PFSK-1 (cell line): ENCODE results near the gene RGS10.

Experiments
- FOXP2 ChIP-seq: optimal IDR thresholded peaks from 2 replicates; pipeline ENCODE3; 2011; ENCODE audit warnings: borderline replicate concordance, control low read depth, inconsistent platforms; ENCODE audit not compliant: insufficient read depth; ENCODE audit errors: extremely low read length, extremely low read depth
- POLR2AphosphoS5 ChIP-seq: IDR thresholded peaks from 2 replicates; pipeline ENCODE4 v1.6.1; 2012; ENCODE audit warnings: low read depth, mild to moderate bottlenecking, control low read depth, low read length, moderate library complexity
- SIN3A ChIP-seq: IDR thresholded peaks from 2 replicates; pipeline ENCODE4 v1.6.1; 2012; ENCODE audit warnings: mild to moderate bottlenecking, low read length, moderate library complexity, borderline replicate concordance; ENCODE audit not compliant: insufficient read depth
- TAF1 ChIP-seq: IDR thresholded peaks from 2 replicates; pipeline ENCODE4 v1.6.1; 2012; ENCODE audit warnings: low read length, control low read depth, borderline replicate concordance; ENCODE audit not compliant: insufficient read depth
- TF ChIP-seq, protein P1 (sequence below), 2 experiments: IDR thresholded peaks; 2 replicates each; pipeline versions ENCODE4 v1.6.1 to v1.8.0; 2011 to 2012; ENCODE audit warnings: low read depth in 2 of 2, low read length in 2 of 2, control low read depth in 1 of 2, inconsistent platforms in 1 of 2, mild to moderate bottlenecking in 1 of 2, moderate library complexity in 1 of 2; ENCODE audit not compliant: insufficient read depth in 1 of 2

The RGS10 gene

DNA sequence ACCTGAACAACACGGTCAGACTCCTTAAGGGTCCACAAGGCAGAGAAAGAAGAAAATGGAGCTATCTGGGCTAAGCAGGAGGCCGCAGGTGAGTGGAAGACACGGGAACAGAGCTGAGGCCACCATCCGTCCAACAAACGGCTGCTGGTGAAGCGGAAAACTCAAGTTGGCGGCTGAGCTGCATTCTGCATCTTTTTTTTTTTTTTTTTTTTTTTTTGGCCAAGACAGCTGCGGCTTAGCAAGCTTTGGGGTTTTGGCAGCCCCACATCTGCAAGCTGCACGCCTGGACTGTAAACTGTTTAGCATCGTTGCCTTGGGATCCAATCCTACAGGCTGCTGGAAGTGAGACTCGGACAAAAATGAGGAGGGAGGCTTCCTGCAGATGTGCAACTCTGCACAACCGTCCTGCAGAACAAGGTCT is 37.4 kb downstream of the RGS10 start:
- TF ChIP-seq SIN3A = no peak

DNA sequence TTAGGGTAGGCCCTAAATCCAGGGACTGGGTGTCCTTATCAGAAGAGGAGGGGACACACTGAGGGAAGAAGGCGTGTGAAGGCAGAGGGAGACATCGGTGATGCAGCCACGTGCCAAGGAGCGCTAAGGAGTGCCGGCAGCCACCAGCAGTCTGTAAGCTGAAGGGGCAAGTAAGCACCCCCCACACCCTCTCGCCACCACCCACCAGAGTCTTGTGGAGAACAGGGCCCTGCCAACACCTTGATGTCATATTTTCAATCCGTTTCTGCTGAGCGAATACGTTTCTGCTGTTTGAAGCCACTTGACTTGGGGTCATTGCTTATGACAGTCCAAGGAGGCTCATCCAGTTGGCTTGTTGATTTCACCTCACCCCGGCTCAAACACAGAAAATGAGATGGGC is 37.9 kb downstream of the RGS10 start:
- TF ChIP-seq TAF1 (no peak), FOXP2 (no peak), POLR2AphosphoS5 (no peak), SIN3A (no peak)
- TF ChIP-seq, protein P1, sequence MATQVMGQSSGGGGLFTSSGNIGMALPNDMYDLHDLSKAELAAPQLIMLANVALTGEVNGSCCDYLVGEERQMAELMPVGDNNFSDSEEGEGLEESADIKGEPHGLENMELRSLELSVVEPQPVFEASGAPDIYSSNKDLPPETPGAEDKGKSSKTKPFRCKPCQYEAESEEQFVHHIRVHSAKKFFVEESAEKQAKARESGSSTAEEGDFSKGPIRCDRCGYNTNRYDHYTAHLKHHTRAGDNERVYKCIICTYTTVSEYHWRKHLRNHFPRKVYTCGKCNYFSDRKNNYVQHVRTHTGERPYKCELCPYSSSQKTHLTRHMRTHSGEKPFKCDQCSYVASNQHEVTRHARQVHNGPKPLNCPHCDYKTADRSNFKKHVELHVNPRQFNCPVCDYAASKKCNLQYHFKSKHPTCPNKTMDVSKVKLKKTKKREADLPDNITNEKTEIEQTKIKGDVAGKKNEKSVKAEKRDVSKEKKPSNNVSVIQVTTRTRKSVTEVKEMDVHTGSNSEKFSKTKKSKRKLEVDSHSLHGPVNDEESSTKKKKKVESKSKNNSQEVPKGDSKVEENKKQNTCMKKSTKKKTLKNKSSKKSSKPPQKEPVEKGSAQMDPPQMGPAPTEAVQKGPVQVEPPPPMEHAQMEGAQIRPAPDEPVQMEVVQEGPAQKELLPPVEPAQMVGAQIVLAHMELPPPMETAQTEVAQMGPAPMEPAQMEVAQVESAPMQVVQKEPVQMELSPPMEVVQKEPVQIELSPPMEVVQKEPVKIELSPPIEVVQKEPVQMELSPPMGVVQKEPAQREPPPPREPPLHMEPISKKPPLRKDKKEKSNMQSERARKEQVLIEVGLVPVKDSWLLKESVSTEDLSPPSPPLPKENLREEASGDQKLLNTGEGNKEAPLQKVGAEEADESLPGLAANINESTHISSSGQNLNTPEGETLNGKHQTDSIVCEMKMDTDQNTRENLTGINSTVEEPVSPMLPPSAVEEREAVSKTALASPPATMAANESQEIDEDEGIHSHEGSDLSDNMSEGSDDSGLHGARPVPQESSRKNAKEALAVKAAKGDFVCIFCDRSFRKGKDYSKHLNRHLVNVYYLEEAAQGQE (IDR thresholded peaks at IDR 0.05; ENCODE audit: insufficient read depth in 1 of 2, low read depth in 2 of 2, low read length in 2 of 2) = no peak

DNA sequence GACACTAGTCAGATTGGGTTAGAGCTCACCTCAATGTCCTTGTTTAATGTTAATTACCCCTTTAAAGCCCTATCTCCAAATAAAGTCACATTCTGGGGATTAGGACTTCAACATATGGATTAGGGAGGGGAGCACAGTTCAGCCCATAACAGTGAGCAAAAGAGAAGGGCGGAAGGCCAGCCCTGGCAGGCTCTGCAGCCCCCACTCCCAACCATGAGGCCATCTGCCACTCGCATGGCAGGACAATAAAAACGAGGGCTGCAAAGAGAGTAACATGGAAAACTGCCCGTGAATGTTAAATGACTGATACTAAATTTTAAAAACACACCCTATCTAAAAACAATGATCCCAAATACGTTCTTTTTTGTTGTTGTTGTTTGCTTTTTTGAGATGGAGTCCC is 38.7 kb downstream of the RGS10 start:
- TF ChIP-seq POLR2AphosphoS5 (no peak), SIN3A (no peak), TAF1 (no peak), FOXP2 (no peak)
- TF ChIP-seq, protein P1 (IDR thresholded peaks at IDR 0.05; ENCODE audit: insufficient read depth in 1 of 2, low read depth in 2 of 2, low read length in 2 of 2) = no peak

DNA sequence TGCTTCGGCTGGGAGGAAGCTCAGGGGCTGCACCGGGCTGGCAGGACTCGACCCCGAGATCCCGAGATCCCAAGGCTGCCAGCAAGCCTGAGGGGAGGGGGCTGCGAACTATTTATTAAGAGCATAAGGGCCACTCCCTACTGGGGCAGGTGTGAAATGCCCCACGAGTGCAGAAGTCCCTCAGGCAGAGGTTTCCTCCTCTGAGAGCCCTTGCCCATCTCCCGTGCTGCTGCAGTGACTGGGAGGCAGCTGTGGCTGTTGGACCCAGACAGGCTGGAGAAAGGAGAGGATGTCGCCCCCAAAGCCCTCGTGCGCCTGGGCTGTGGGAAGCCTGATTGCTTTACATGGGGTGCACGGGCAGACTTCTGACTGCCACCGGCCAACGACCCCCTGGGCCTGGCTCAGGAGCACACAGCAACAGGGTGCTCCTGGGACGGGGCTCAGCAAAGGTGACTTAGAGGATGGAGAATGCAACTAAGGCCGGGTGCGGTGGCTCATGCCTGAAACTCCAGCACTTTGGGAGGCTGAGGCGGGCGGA is 39.8 kb downstream of the RGS10 start:
- no peak for TF ChIP-seq POLR2AphosphoS5
- no peak for TF ChIP-seq TAF1
- no peak for TF ChIP-seq FOXP2
- no peak for TF ChIP-seq SIN3A

DNA sequence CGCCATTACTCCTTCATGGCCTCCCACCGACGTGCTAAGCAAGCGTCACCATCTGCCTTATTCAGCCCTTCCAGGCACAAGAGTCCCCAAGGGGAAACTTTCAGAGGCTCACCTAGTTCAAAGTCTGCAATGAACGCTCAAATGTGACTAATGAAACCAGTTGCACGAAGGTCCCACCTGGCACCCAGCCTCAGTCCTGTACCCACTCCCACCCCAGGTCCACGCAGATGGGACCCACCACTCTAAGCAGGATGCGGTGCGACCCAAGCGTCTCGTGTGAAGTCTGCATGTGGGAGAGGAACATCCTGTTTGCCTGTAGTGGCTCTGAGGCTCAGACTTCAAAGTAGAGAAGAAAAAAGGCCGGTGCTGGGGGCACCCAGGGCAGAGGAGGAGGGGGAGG is 40.3 kb downstream of the RGS10 start:
- TF ChIP-seq TAF1 (no peak), FOXP2 (no peak), POLR2AphosphoS5 (no peak), SIN3A (no peak)
- TF ChIP-seq, protein P1 (IDR thresholded peaks at IDR 0.05; ENCODE audit: insufficient read depth in 1 of 2, low read depth in 2 of 2, low read length in 2 of 2) = no peak

DNA sequence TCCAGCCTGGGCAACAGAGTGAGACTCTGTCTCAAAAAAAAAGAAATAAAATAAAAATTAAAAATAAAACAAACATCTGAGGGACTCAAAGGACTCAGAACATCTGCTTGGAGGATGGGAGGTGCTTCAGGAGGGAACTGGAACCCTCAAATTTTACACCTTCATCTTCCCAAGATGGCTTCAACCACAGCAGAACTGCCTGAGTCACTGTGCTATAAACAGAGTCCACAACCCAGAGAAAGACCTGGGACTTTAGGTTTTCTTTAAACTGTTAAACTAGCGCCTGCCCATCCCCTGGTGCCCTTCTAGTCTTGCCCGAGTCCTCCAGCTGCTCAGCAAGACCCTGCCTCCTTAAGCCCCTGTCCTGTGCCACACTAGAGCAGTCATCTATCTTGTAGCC is 40.8 kb downstream of the RGS10 start:
- TF ChIP-seq, protein P1 (IDR thresholded peaks at IDR 0.05; ENCODE audit: insufficient read depth in 1 of 2, low read depth in 2 of 2, low read length in 2 of 2) = no peak
- no peak for TF ChIP-seq FOXP2
- no peak for TF ChIP-seq POLR2AphosphoS5
